GM19467 (cell line): ENCODE measurements around the gene SACS.
"Not testable (repeated sequence)": the region's sequence is repeated elsewhere in the genome, so short reads cannot be mapped to it uniquely, and the experiment has no call there.

Source experiments
- ATAC-seq: cut with Tn5 transposase; IDR thresholded peaks from one replicate; pipeline ENCODE4 v1.9.1; 2021; ENCODE audit warnings: mild to moderate bottlenecking, moderate library complexity; ENCODE audit not compliant: unreplicated experiment

The SACS gene

GRCh38 chr13:23418776-23419683 is 14.5 kb downstream of the SACS start:
- no peak for ATAC-seq

GRCh38 chr13:23414682-23415081 is 18.8 kb downstream of the SACS start:
- ATAC-seq, result no peak

DNA sequence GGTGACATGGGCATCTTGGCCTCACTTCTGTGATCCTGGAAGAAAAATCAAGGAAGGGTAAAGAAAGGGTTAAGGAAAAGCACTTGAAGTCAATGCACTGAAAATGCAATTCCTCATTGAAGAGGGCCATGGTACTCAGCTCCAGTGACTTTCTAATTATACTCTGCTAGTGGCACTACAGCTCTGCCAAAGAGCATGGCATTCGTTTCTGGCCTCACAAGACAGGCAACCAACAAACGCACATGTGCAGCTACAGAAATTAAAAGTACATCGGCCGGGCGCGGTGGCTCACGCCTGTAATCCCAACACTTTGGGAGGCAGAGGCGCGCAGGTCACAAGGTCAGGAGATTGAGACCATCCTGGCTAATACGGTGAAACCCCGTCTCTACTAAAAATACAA is 21.8 kb downstream of the SACS start:
- ATAC-seq, result no peak

GRCh38 chr13:23411220-23411619 is 22.3 kb downstream of the SACS start:
- ATAC-seq, result no peak

DNA sequence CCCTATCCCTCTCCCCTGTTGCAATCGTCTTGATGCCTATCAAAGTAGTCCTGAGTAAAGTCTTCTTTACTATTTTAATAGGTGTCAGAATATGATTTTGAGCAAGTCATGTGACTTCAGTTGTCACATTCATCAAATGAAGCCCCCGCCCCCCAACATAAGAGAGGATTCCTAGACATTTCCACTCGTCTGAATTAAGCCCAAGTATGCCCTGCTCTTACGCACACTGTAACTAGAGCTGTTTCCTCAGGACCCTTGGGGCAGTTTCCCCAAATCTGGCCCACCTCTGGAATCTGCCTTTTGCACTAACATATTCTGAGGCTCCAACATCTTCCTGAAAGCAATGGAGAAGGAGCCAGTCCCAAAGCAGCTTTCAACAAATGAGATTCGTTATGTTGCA is 25.5 kb downstream of the SACS start:
- ATAC-seq, result no peak

- ATAC-seq, result not testable (repeated sequence)
Measured at GRCh38 chr13:23401156-23401555, 32.3 kb downstream of the SACS start.

DNA sequence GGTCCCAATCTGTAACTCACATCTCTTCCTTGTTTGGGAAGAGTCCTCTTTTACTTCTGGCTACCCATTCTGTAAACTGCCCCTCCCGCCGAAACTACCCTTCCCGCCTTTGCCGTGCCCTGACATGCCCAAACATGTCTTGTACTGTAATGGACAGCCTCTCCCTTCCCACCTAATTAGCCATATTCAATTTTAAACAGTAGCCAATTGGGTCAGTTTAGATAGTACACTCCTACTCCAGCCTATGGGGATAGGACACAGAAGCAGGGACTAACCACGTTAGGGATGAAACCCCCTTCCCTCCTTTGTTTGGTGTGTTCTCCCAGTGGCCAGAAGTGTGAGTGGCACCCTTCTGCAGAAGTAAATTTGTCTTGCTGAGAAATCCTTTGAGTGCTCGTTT is 34.2 kb downstream of the SACS start:
- ATAC-seq, result no peak

- ATAC-seq, result no peak
Measured at GRCh38 chr13:23394821-23395220, 38.7 kb downstream of the SACS start.

DNA sequence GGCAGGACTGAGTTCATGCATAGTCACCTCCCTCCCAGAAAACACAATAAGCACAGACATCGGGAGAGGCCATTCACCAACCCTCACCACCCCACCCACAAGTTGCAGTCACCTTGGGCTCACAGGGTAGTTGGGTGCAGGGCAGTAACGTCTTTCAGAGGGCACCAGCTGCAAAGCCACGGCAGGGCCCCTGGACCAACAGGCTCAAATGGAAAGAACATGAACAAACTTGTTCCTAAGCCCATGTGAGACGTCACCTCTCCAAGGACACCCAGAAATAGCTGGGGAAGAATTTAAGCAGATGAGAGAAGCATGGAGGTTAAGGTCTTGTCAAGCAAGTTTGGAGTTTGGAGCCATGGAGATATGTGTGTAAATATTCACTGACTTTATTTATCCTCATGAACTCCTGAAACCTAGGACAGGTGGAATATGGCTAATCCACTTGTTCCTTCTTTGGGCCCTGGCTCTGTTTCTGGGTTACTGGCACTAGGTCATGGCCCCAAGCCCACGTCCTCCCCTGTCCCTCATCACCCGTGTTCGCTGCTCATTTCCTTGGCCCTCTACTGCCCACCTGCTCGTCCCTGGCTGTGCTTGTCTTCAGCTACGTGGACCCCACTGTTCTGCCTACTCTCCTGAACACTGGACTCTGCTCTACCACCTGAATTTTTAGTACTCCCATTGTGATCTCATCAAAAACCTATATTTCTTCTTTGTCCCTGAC is 40.4 kb downstream of the SACS start:
- ATAC-seq, result no peak

DNA sequence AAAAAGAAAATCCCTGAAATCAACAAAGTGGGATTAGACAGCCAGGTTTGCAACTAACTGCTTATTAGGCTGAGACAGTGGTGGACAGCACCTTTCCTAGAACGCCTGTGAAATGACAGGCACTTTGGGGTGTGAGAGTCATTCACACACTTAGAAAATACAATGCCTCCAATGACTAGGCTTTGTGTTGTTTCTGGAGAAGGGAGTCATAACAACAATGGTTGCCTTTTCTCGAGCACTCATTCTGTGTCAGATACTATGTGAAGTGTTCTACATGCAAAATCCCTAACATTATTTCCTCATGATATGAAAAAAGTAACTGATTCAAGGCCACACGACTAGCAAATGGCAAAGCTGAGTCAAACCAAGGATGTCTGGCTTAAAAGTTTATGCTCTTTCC is 41.2 kb downstream of the SACS start:
- no peak for ATAC-seq

GRCh38 chr13:23391752-23392151 is 41.8 kb downstream of the SACS start:
- ATAC-seq, result no peak

DNA sequence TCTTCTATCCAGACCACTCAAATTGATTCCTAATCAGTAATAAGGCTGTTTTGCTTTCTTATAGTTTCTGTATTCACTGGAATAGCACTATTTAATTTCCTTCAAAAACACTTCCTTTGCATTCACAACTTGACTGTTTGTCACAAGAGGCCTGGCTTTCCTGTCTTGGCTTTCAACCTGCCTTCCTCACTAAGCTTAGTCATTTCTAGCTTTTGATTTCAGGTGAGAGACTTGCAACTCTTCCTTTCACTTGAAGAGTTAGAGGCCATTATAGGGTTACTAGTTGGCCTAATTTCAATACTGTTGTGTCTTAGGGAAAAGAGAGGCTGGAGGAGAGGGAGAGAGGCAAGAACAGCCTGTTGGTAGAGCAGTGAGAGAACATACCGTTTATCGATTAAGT is 47.0 kb downstream of the SACS start:
- ATAC-seq, result peak; percentile 50

DNA sequence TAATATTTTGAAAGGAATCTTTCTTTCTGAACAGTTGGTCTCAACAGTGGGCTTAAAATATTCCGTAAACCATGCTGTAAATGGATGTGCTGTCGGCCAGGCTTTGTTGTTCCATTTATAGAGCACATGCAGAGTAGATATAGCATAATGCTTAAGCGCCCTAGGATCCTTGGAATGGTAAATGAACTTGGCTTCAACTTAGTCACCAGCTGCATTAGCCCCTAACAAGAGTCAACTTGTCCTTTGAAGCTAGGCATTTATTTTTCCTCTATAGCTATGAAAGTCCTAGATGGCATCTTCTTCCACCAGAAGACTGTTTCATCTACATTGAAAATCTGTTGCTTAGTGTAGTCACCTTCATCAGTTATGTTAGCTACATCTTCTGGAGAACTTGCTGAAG is 47.6 kb downstream of the SACS start:
- no peak for ATAC-seq

DNA sequence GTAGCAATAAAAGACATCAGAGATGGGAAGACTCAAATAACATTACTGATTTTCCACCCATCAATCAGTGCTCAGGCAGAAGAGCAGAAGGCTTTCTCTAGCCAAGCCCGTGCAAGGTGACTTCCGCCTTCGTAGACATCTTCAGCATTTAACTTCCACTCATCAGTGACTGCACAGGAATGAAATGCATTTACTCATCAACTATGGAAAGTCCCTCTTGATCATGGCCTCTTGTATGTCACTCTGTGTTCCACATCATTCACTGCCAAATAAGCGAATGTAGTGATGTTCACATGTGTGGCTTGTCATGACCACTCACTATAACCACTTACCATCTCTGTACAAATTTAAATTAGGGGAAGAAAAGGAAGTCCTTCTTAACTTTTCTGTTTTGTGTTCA is 49.4 kb downstream of the SACS start:
- peak; percentile 76 for ATAC-seq

GRCh38 chr13:23383151-23383550 is 50.4 kb downstream of the SACS start:
- no peak for ATAC-seq

DNA sequence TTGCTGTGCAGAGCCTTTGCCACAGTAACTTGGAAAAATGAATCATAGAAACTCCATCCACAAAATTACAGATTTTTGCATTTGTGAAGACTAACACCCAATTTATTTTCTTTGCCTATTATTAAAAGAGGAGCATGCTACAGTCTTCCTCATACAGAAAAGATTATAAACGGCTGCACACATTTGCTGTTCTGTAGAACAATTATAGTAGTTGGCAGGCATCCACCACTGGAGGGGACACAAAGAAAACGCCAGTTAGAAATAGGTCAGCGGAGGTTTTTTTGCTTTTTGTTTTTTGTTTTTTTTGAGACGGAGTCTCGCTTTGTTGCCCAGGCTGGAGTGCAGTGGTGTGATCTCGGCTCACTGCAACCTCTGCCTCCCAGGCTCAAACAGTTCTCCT is 51.6 kb downstream of the SACS start:
- no peak for ATAC-seq

DNA sequence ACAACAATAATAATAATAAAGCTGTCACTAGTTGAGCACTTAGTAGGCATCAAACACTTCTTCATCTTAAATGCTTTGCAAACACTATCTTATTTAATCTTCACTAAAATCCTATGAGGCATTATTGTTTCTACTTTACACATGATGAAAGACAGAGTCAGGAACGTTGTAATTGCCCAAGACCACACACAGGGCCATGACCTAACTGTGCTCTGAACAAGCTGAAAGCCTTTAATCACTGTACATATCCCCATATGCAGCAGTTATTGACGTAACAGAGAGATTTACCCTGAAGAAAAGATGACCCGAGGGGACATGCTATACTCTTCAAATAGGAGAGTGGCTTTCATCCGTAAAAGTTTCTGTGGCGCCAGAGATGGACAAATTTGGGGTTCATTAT is 53.0 kb downstream of the SACS start:
- no peak for ATAC-seq

- ATAC-seq, result no peak
Measured at GRCh38 chr13:23377983-23378632, 55.4 kb downstream of the SACS start.

DNA sequence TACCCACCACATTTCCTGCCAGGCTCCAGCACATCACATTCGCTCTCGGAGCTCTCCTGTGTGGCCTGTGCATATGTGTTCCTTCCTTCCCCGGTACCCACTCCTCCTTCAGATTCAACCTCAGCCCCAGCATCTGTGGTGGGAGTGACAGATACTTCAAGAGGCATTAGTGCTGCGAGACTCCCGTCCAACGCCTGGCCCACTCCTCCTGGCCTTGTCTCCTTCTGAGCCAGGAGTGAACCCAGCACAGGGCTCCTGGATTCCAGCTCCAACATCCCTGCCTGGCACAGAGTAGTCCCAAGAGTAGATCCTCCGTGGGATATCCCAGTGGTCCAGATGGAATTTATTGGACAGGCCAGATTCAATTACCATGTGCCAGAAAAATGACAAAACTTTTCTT is 55.9 kb downstream of the SACS start:
- no peak for ATAC-seq

DNA sequence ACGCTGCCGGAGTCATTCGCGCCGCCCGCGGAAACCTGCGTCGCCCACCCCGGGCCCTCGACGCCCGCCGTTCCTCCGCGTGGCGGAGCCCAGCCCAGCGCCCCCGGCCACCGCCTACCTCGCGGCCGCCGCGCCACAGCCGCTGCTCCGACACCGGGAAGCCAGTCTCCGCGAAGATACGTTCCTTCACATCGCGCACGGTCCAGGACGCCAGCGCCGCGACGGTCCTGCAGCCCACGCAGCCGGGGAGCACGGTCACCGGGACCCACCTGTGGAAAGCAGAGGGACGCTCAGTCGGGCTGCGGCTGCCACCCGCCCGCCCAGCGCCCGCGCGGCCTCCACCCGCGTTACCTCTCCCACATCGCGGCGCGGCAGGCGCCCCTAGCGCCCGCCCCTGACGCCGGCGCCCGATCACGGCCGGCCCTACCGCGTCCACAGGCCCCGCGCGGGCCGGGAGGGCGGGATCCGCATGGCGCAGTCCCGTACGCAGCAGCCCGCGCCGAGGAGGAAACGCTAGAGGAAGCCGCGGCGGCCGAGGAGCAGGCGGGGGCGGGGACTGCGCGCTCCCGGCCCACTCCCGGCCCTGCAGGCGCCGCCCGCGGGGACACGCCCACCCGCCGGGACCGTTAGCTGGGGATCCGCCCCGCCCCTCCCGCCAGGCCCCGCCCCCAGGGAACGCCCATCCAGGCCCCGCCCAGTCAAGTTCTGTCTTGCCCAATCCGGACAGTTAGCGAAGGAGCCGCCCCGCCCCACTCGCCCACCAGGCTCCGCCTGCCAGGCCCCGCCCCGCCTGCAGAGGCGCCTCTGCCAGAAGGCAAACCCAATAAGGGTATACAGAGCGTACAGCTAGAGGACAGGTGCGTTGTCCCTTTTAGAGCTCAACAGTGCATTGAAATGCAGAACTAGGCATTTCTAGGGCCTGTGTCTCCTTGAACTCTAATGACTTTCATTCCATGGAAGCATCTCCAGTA is 58.2 kb downstream of the SACS start:
- ATAC-seq, result peak; percentile 84
